SJSA1 (cell line): ENCODE results near the gene WDR77. TPM values are rescaled to one million over a fixed set of nuclear protein-coding genes. Genes with fewer than 3 reads are reported as not detected.

ENCODE experiments used
- DNase-seq, 2 experiments: peaks; one replicate each; pipeline ENCODE4 v3.0.0-alpha.2; 2015 to 2020; ENCODE audit warnings: low spot score in 2 of 2, low read depth in 1 of 2
- H3K27ac ChIP-seq: fragments of 250-450 bp; sonication (Bioruptor Pico); 2 replicates; pipeline ENCODE4 v1.5.1; 2020; ENCODE audit warnings: mild to moderate bottlenecking, moderate library complexity
- H3K27me3 ChIP-seq: fragments of 250-450 bp; sonication (Bioruptor Pico); replicated peaks from 2 replicates; pipeline ENCODE4 v1.5.1; 2020; ENCODE audit warnings: mild to moderate bottlenecking, moderate library complexity
- H3K36me3 ChIP-seq: fragments of 250-450 bp; sonication (Bioruptor Pico); 2 replicates; pipeline ENCODE4 v1.5.1; 2020; ENCODE audit warnings: mild to moderate bottlenecking
- H3K4me1 ChIP-seq: fragments of 250-450 bp; sonication (Bioruptor Pico); replicated peaks from 2 replicates; pipeline ENCODE4 v1.6.1; 2021; ENCODE audit warnings: mild to moderate bottlenecking
- H3K4me3 ChIP-seq: fragments of 250-450 bp; sonication (Bioruptor Pico); 2 replicates; pipeline ENCODE4 v1.5.1; 2020; ENCODE audit warnings: mild to moderate bottlenecking
- H3K9me3 ChIP-seq: fragments of 250-450 bp; sonication (Bioruptor Pico); replicated peaks from 2 replicates; pipeline ENCODE4 v1.5.1; 2020; ENCODE audit warnings: mild to moderate bottlenecking
- total RNA-seq: library from RNA; depleted of rRNA; stranded (reverse); fragments of >200 nt; shearing (Covaris generic); gene quantifications from 2 replicates; pipeline ENCODE4 v1.2.3, GENCODE V29; 2014

WDR77 gene
- total RNA-seq, 1 experiment from 2014 or later = 50.4 TPM

DNA sequence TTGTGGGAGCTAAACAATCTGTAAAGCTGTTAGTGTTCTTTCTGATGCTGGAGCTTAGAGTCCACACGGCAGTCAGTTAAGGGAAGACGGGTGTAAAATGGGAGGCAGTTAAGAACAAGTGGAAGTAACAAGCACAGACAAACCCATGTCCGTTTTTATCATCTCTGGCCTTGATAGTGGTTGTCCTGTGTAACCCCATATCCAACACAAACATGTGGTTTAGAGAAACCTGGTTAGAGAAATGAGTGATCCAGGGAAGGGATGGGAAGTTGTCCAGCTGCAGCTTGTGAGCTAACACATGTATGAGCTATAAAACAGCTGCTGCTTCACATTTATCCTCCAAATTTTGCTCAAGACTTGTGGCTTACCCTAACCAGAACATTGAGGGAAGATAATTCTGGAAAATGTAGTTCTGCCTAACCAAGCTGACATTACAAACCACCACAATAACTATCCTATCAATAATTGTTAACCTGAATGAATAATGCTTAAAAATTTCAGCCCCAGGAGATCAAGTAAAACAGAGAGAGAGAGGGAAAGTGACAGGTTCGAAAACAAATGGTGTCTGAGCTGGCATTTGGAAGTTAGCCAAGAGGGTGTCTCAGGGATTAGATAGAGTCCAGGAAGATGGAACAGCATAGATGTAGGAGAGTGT, 14.1 kb upstream of the WDR77 start:
- Histone ChIP-seq H3K9me3 (no peaks in the 10 kb centered on the region), H3K27me3 (no peaks in the 10 kb centered on the region), H3K4me3 (no peak overlapping the region), H3K27ac (no peak overlapping the region), H3K4me1 (no peaks in the 10 kb centered on the region), H3K36me3 (peaks cover 45% of the 10 kb centered on the region)
- no peak for DNase-seq

DNA sequence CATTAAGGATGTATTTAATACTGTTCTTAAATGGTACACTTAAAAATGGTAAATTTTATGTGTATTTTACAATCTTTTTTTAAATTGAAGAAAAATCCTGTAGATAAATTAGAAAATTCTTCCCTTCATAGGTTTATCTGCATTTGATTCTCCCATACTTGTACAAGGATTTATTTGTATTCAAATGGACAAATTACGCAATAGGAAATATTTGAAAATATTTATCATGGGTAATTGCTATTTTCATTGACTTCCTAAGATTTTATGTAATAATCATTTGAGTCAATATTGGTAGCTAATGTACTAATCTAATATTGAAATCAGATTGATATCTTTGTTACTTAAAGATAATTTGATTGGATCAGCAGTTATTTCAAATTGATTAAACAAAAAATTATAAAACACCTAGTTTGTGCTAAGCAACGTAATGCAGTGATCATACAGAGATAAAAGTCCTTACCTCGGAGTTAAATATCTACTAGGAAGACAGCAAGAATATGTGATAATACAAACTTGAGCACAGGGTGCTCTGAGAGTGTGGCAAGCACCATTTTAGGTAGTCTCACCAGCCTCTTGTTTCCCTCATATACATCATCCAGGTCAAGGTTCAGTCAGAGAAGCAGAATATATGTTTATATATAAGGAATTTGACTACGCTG, 13.4 kb upstream of the WDR77 start:
- H3K27me3 ChIP-seq = no peaks in the 10 kb centered on the region

DNA sequence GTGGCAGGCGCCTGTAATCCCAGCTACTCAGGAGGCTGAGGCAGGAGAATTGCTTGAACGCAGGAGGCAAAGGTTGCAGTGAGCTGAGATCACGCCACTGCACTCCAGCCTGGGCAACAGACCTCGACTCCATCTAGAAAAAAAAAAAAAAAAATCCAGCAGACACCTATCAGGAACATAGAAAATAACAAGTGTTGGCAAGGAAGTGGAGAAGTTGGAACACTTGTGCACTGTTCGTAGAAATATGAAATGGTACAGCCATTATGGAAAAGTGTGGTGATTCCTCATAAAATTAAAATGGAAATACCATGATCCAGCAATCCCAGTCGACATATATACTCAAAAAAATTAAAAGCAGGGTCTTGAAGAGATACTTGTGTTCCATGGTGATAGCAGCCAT, 12.7 kb upstream of the WDR77 start:
- no peak overlapping the region for H3K27ac ChIP-seq
- no peak for DNase-seq
- no peaks in the 10 kb centered on the region for H3K9me3 ChIP-seq
- no peak overlapping the region for H3K4me3 ChIP-seq
- no peaks in the 10 kb centered on the region for H3K27me3 ChIP-seq
- H3K36me3 ChIP-seq = peaks cover 59% of the 10 kb centered on the region
- no peaks in the 10 kb centered on the region for H3K4me1 ChIP-seq

More for the DNA sequence above, 13.4 kb upstream of the WDR77 start:
- no peak overlapping the region for H3K27ac ChIP-seq
- H3K4me3 ChIP-seq = no peak overlapping the region
- H3K36me3 ChIP-seq = peaks cover 52% of the 10 kb centered on the region
- no peak for DNase-seq
- H3K9me3 ChIP-seq = no peaks in the 10 kb centered on the region
- H3K4me1 ChIP-seq = no peaks in the 10 kb centered on the region

- H3K4me1 ChIP-seq = peaks cover under 1% of the 10 kb centered on the region; the same call in 1 of the 2 replicates
- DNase-seq = no peak
- H3K4me3 ChIP-seq = no peak overlapping the region
- H3K27me3 ChIP-seq = no peaks in the 10 kb centered on the region
- no peak overlapping the region for H3K27ac ChIP-seq
- peaks cover 85% of the 10 kb centered on the region for H3K36me3 ChIP-seq
- no peaks in the 10 kb centered on the region for H3K9me3 ChIP-seq
Measured at GRCh38 chr1:111455642-111456031, 6.6 kb upstream of the WDR77 start.

GRCh38 chr1:111454859-111455641, 6.0 kb upstream of the WDR77 start:
- H3K27me3 ChIP-seq = no peaks in the 10 kb centered on the region
- H3K36me3 ChIP-seq = peaks cover 88% of the 10 kb centered on the region
- no peak overlapping the region for H3K27ac ChIP-seq
- H3K4me3 ChIP-seq = no peak overlapping the region
- H3K9me3 ChIP-seq = no peaks in the 10 kb centered on the region
- DNase-seq = no peak
- H3K4me1 ChIP-seq = peaks cover 6% of the 10 kb centered on the region; the same call in 1 of the 2 replicates

GRCh38 chr1:111453706-111454105, 4.7 kb upstream of the WDR77 start:
- no peak overlapping the region for H3K27ac ChIP-seq
- H3K27me3 ChIP-seq = no peaks in the 10 kb centered on the region
- no peak for DNase-seq
- no peaks in the 10 kb centered on the region for H3K9me3 ChIP-seq
- H3K36me3 ChIP-seq = peaks cover 81% of the 10 kb centered on the region
- H3K4me3 ChIP-seq = no peak overlapping the region
- H3K4me1 ChIP-seq = peaks cover 6% of the 10 kb centered on the region; the same call in 1 of the 2 replicates

DNA sequence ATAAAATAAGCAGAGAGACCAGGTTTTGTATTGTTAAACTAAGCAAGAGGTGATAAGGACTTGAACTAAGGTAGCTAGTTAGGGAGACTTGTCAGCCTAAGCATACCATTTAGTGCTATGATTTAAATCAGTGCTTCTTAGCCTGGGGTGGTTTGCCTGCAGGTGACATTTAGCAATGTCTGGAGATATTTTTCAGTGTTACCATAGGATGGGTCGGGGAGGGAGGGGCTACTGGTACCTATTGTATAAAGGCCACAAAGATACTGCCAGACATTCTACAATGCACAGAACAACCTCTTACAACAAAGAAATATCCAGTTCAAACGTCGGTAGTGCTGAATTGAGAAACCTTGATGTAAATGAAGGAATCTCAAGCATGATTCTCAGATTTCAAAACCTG, 3.5 kb upstream of the WDR77 start:
- Histone ChIP-seq H3K4me1 (peaks cover 12% of the 10 kb centered on the region; the same call in 1 of the 2 replicates), H3K4me3 (no peak overlapping the region), H3K9me3 (no peaks in the 10 kb centered on the region), H3K27me3 (no peaks in the 10 kb centered on the region), H3K36me3 (peaks cover 74% of the 10 kb centered on the region), H3K27ac (no peak overlapping the region)
- no peak for DNase-seq

DNA sequence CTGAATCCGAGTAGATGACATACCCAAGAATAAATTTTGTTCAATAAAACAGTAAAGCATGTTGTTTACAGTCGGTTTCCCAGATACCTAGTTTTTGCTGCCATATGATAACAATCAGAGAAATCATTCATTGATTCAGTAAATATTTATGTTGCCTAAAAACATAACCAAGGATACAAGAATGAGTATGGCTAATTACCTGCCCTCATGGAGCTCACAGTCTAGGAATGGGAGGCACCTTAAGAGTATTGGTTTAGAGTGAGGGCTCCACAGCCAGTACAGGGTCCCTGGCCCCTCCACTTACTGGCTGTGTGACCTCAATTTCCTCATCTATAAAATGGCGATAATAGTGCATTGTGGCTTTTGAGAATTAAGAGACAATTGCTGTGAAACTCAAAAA, 1.1 kb upstream of the WDR77 start:
- DNase-seq = no peak
- H3K27ac ChIP-seq = peak overlapping the region; percentile 42

DNA sequence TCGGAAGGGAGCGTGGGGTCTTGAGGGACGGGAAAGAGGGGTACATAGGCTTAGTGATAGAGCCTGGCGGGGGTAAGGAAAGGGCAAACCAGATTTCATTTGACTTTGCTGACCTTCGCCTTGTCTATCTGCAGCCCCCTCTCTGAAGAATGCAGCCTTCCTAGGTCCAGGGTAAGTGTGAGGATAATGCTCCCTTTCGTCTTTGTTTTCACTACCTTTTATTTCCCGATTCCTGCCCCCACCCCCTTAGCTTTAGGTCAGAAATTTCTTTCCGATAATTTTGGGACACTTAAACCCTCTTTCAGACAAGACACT, 604 bp upstream of the WDR77 start:
- Histone ChIP-seq H3K9me3 (no peaks in the 10 kb centered on the region), H3K4me3 (peak overlapping the region; percentile 55), H3K4me1 (peaks cover 14% of the 10 kb centered on the region; the same call in 1 of the 2 replicates), H3K27me3 (no peaks in the 10 kb centered on the region), H3K36me3 (peaks cover 77% of the 10 kb centered on the region), H3K27ac (peak overlapping the region; percentile 42)
- DNase-seq = no peak

More for the DNA sequence above, 1.1 kb upstream of the WDR77 start:
- Histone ChIP-seq H3K36me3 (peaks cover 75% of the 10 kb centered on the region), H3K27me3 (no peaks in the 10 kb centered on the region), H3K4me1 (peaks cover 14% of the 10 kb centered on the region; the same call in 1 of the 2 replicates), H3K9me3 (no peaks in the 10 kb centered on the region), H3K4me3 (peak overlapping the region; percentile 55)

- no peaks in the 10 kb centered on the region for H3K27me3 ChIP-seq
- peaks cover 76% of the 10 kb centered on the region for H3K36me3 ChIP-seq
- H3K27ac ChIP-seq = peak overlapping the region; percentile 12; the same call in 1 of the 2 replicates
- DNase-seq = peak; percentile 28 to 45
- peak overlapping the region; percentile 55 for H3K4me3 ChIP-seq
- no peaks in the 10 kb centered on the region for H3K9me3 ChIP-seq
- H3K4me1 ChIP-seq = peaks cover 14% of the 10 kb centered on the region; the same call in 1 of the 2 replicates
Measured at GRCh38 chr1:111448482-111448917, 556 bp downstream of the WDR77 start.

- no peak overlapping the region for H3K4me3 ChIP-seq
- peaks cover 78% of the 10 kb centered on the region for H3K36me3 ChIP-seq
Measured at GRCh38 chr1:111446967-111447892, 1.8 kb downstream of the WDR77 start.

DNA sequence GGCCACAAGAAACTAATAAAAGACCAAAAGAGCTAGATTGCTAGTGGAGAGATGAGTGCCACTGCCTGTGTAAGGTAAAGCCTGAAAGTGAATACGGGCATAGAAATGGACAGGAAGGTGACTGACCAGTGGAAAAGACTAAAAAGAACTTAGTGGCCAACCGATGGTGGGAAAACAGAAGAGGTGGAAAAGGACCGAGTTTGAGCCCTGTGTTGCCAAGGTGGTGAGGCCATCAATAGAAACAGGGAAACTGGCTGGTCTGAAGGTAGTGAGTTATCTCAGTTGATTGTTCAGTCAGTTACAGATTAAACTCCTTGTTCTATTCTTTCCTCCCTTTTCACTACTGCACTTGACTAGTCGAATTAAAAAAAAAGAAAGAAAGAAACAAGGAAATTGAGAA, 2.5 kb downstream of the WDR77 start:
- Histone ChIP-seq H3K4me3 (no peak overlapping the region), H3K36me3 (peaks cover 81% of the 10 kb centered on the region), H3K27me3 (no peaks in the 10 kb centered on the region), H3K27ac (no peak overlapping the region), H3K4me1 (peaks cover 14% of the 10 kb centered on the region; the same call in 1 of the 2 replicates), H3K9me3 (no peaks in the 10 kb centered on the region)
- DNase-seq = no peak

More at GRCh38 chr1:111446967-111447892, 1.8 kb downstream of the WDR77 start:
- H3K27me3 ChIP-seq = no peaks in the 10 kb centered on the region
- H3K4me1 ChIP-seq = peaks cover 14% of the 10 kb centered on the region; the same call in 1 of the 2 replicates
- no peaks in the 10 kb centered on the region for H3K9me3 ChIP-seq
- DNase-seq = no peak
- H3K27ac ChIP-seq = no peak overlapping the region

DNA sequence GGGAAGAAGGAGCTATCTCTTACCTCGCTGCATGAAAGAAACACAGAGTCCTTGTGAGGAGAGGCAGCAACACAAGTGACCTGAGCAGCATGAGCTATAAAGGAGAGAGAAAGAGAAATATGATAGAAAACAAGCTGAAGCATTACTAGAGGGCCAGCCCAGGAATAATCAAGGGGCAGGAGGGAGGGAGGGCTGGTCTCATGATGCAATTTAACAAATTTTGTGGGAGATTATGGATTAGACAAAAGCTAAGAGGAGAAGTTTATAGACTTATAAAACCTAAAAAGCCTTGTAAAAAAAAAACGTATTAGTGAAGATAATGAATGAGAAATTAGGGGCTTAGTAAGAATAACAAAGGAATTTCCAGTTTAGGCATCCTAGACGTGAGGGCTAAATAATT, 5.0 kb downstream of the WDR77 start:
- no peaks in the 10 kb centered on the region for H3K27me3 ChIP-seq
- no peak overlapping the region for H3K27ac ChIP-seq
- H3K36me3 ChIP-seq = peaks cover 90% of the 10 kb centered on the region
- no peak overlapping the region for H3K4me3 ChIP-seq
- peaks cover 7% of the 10 kb centered on the region; the same call in 1 of the 2 replicates for H3K4me1 ChIP-seq
- DNase-seq = no peak
- no peaks in the 10 kb centered on the region for H3K9me3 ChIP-seq
